DLD1 (cell line): ENCODE results near the gene CHID1.

ENCODE experiments used
- in situ Hi-C: cut with HindIII; loops from 2 replicates; pipeline ENCODE4 v1.10.0; 2017; ENCODE audit warnings: low sequenced_read_pairs

The CHID1 gene

GRCh38 chr11:933142-933851 is 22.7 kb upstream of the CHID1 start:
- in situ Hi-C loops: no loop called here

GRCh38 chr11:932435-932834 is 21.8 kb upstream of the CHID1 start:
- in situ Hi-C loops: no loop called here

GRCh38 chr11:931385-931784 is 20.8 kb upstream of the CHID1 start:
- in situ Hi-C loops: no loop called here

GRCh38 chr11:929405-929804 is 18.8 kb upstream of the CHID1 start:
- in situ Hi-C loops: no loop called here

- in situ Hi-C loops: no loop called here
Measured at GRCh38 chr11:928786-929185, 18.2 kb upstream of the CHID1 start.

GRCh38 chr11:927871-928270 is 17.3 kb upstream of the CHID1 start:
- in situ Hi-C loops: no loop called here

GRCh38 chr11:926341-926916 is 15.8 kb upstream of the CHID1 start:
- in situ Hi-C loops: no loop called here

- in situ Hi-C loops: no loop called here
Measured at GRCh38 chr11:925496-926301, 15.1 kb upstream of the CHID1 start, which contains the start of gene AP2A2. Gene AP2A2, plus strand, starts transcription at chr11:925870. Its CDS starts 152 bp downstream, at chr11:926022.

- in situ Hi-C loops: no loop called here
Measured at GRCh38 chr11:925158-925495, 14.5 kb upstream of the CHID1 start.

- in situ Hi-C loops: loop anchor here (25.0 kb wide), 1 partner anchor 288 kb away; the partner anchor contains the start of gene MUC5B
Measured at GRCh38 chr11:924406-925157, 14.0 kb upstream of the CHID1 start.

- in situ Hi-C loops: loop anchor here (25.0 kb wide), 1 partner anchor 288 kb away; the partner anchor contains the start of gene MUC5B
Measured at GRCh38 chr11:923691-924405, 13.2 kb upstream of the CHID1 start.

- in situ Hi-C loops: loop anchor here (25.0 kb wide), 1 partner anchor 290 kb away; the partner anchor contains the start of gene MUC5B
Measured at GRCh38 chr11:921921-922678, 11.5 kb upstream of the CHID1 start.

- in situ Hi-C loops: loop anchor here (25.0 kb wide), 1 partner anchor 295 kb away; the partner anchor contains the start of gene MUC5B
Measured at GRCh38 chr11:917426-917825, 6.8 kb upstream of the CHID1 start.

GRCh38 chr11:914747-915501 is 4.3 kb upstream of the CHID1 start:
- in situ Hi-C loops: loop anchor here (5.0 to 25.0 kb wide), 2 partner anchors 53 to 297 kb away; partner anchors contain the start of gene MUC5B

- in situ Hi-C loops: loop anchor here (5.0 to 25.0 kb wide), 2 partner anchors 52 to 298 kb away; partner anchors contain the start of gene MUC5B
Measured at GRCh38 chr11:914204-914603, 3.6 kb upstream of the CHID1 start.

- in situ Hi-C loops: loop anchor here (5.0 to 25.0 kb wide), 2 partner anchors 51 to 299 kb away; partner anchors contain the start of gene MUC5B
Measured at GRCh38 chr11:913043-913442, 2.4 kb upstream of the CHID1 start.

- in situ Hi-C loops: loop anchor here (5.0 to 25.0 kb wide), 2 partner anchors 50 to 300 kb away; partner anchors contain the start of gene MUC5B
Measured at GRCh38 chr11:912266-912665, 1.7 kb upstream of the CHID1 start.

- in situ Hi-C loops: loop anchor here (5.0 to 25.0 kb wide), 2 partner anchors 50 to 300 kb away; partner anchors contain the start of gene MUC5B
Measured at GRCh38 chr11:911890-912219, 1.2 kb upstream of the CHID1 start.
